Common myeloid progenitor, CD34-positive (primary cell): ENCODE data around the gene SH2D5.
A peak's percentile ranks its signal among the peaks of the same experiment; 100 is the strongest.

Experiments
- CTCF ChIA-PET: fragments of 350-600 bp; sonication (Branson Sonifier 250); formaldehyde crosslinking; loops from one replicate; lab custom pipeline; 2021; ENCODE audit warnings: antibody characterized with exemption; lab: Charles Lee
- POLR2A ChIA-PET: fragments of 350-600 bp; sonication (Branson Sonifier 250); formaldehyde crosslinking; loops from one replicate; lab custom pipeline; 2021; ENCODE audit warnings: antibody characterized with exemption; lab: Charles Lee
- DNase-seq, 3 donors: peaks; one replicate each; pipeline versions ENCODE4 v3.0.0 to v3.0.0-alpha.2; 2013
- H3K27ac ChIP-seq, 2 experiments: 1 replicate in 1 of 2; 2 replicates in 1 of 2; pipeline ENCODE4 v1.7.0; 2013; ENCODE audit warnings: inconsistent platforms in 2 of 2, low read length in 2 of 2, mild to moderate bottlenecking in 2 of 2, low read depth in 1 of 2, moderate library complexity in 1 of 2; ENCODE audit not compliant: severe bottlenecking in 2 of 2, insufficient read depth in 1 of 2, poor library complexity in 1 of 2
- H3K27me3 ChIP-seq, 5 experiments: replicated peaks in 2 of 5; 1 replicate in 3 of 5; 2 replicates in 2 of 5; pipeline versions ENCODE4 v1.6.1 to v1.7.0; 2013; ENCODE audit warnings: low read length in 4 of 5, mild to moderate bottlenecking in 2 of 5, moderate library complexity in 2 of 5, inconsistent platforms in 1 of 5; ENCODE audit not compliant: insufficient read depth in 5 of 5, control insufficient read depth in 4 of 5
- H3K36me3 ChIP-seq, 4 experiments: 1 replicate in 2 of 4; 2 replicates in 2 of 4; pipeline versions ENCODE4 v1.6.1 to v1.7.0; 2013; ENCODE audit warnings: low read length in 3 of 4, control low read depth in 1 of 4, mild to moderate bottlenecking in 1 of 4; ENCODE audit not compliant: control insufficient read depth in 4 of 4, insufficient read depth in 4 of 4
- H3K4me1 ChIP-seq, 4 experiments: 1 replicate in 3 of 4; 2 replicates in 1 of 4; pipeline versions ENCODE4 v1.6.1 to v1.7.1; 2013; ENCODE audit warnings: low read length in 3 of 4, mild to moderate bottlenecking in 3 of 4, control low read depth in 1 of 4, inconsistent platforms in 1 of 4, moderate library complexity in 1 of 4; ENCODE audit not compliant: control insufficient read depth in 4 of 4, insufficient read depth in 4 of 4; ENCODE audit errors: control extremely low read depth in 1 of 4
- H3K4me3 ChIP-seq, 7 experiments: 1 replicate in 4 of 7; 2 replicates in 3 of 7; pipeline versions ENCODE4 v1.5.1 to v1.7.0; 2013; ENCODE audit warnings: mild to moderate bottlenecking in 7 of 7, low read length in 6 of 7, moderate library complexity in 6 of 7, inconsistent platforms in 2 of 7, low read depth in 2 of 7, control low read depth in 1 of 7; ENCODE audit not compliant: insufficient read depth in 4 of 7, control insufficient read depth in 1 of 7; ENCODE audit errors: extremely low read depth in 1 of 7
- H3K9me3 ChIP-seq, 5 experiments: 1 replicate in 4 of 5; 2 replicates in 1 of 5; pipeline versions ENCODE4 v1.6.1 to v1.7.1; 2013; ENCODE audit warnings: low read length in 4 of 5, mild to moderate bottlenecking in 2 of 5, inconsistent platforms in 1 of 5, low read depth in 1 of 5, moderate library complexity in 1 of 5; ENCODE audit not compliant: control insufficient read depth in 4 of 5, insufficient read depth in 2 of 5; ENCODE audit errors: control extremely low read depth in 1 of 5
- WGBS: methylation state at CpG from one replicate; pipeline ENCODE4 v1.1.5; 2013; ENCODE audit not compliant: insufficient coverage; 5-methylcytosine and 5-hydroxymethylcytosine counted together

The SH2D5 gene

DNA sequence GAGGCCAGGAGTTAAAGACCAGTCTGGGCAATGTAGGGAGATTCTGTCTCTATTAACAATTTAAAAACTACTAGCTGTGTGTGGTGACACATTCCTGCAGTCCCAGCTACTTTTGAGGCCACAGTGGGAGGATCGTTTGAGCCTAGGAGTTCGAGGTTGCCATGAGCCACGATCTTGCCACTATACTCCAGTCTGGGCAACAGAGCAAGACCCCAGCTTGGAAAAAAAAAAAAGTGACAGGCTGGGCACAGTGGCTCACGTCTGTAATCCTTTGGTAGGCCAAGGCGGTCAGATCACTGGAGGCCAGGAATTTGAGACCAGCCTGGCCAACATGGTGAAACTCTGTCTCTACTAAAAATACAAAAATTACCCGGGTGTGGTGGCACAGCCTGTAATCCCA, 27.8 kb upstream of the SH2D5 start:
- Histone ChIP-seq H3K36me3 (peaks cover 20 to 90% (median 74%) of the 10 kb centered on the region in 4 experiments), H3K27me3 (no peaks in the 10 kb centered on the region), H3K4me3 (no peak overlapping the region), H3K4me1 (no peaks in the 10 kb centered on the region), H3K9me3 (no peaks in the 10 kb centered on the region), H3K27ac (no peak overlapping the region)
- 95% methylated on average over 6 of the region's 6 CpGs for WGBS
- ChIA-PET POLR2A (no interaction called here), CTCF (interaction anchor here (2.2 kb wide), 1 partner anchor 9 kb away, joined by 6 read pairs; no protein-coding TSS in a partner anchor)
- DNase-seq = no peak

DNA sequence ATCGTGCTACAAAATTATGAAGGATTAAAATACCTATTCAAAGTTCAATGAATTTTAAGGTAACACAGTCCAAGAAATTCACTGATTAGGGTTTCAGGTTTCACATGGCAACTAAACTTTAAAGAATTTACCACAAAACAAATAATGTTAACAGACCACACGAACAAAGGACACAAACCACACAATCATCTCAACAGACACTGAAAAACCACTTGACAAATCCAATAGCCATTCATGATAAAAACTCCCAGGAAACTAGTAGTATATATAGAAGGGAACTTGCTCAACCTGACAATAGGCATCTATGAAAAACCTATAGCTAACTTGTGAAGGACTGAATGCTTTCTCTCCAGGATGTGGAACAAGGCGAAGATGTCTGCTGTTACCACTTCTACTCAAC, 21.1 kb upstream of the SH2D5 start:
- Histone ChIP-seq H3K27ac (no peak overlapping the region), H3K4me1 (no peaks in the 10 kb centered on the region), H3K27me3 (no peaks in the 10 kb centered on the region), H3K9me3 (no peaks in the 10 kb centered on the region), H3K36me3 (peaks cover 19 to 73% (median 56%) of the 10 kb centered on the region in 4 experiments), H3K4me3 (no peak overlapping the region)
- ChIA-PET CTCF (no interaction called here), POLR2A (no interaction called here)
- no peak for DNase-seq
- 86% methylated on average over 1 of the region's 3 CpGs for WGBS

DNA sequence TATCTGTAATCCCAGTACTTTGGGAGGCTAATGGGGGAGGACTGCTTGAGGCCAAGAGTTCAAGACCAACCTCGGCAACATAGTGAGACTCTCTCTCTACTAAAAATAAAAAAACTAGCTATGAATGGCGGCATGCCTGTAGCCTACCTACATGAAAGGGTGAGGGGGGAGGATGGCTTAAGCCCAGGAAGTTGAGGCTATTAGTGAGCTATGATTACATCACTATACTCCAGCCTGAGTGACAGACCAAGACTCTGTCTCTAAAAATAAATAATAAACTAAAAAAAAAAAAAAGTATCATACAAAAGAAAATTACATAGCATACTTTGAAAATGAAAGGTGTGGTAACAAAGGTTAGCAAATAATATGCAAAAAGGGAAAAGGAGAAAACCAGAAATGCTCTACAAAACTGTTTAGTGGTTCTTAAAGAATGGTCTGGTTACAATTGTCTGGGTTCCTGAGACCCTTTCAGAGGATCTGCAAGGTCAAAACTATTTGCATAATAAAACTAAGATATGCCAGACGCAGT, 19.0 kb upstream of the SH2D5 start:
- no peaks in the 10 kb centered on the region for H3K27me3 ChIP-seq
- POLR2A ChIA-PET = interaction anchor here (0.7 kb wide), 1 partner anchor 36 kb away, joined by 5 read pairs; no protein-coding TSS in a partner anchor
- no peaks in the 10 kb centered on the region for H3K9me3 ChIP-seq
- no peak for DNase-seq
- H3K27ac ChIP-seq = no peak overlapping the region
- CTCF ChIA-PET = interaction anchor here (0.9 kb wide), 1 partner anchor 32 kb away, joined by 3 read pairs; no protein-coding TSS in a partner anchor
- H3K4me3 ChIP-seq = no peak overlapping the region
- H3K4me1 ChIP-seq = no peaks in the 10 kb centered on the region
- H3K36me3 ChIP-seq = peaks cover 26 to 77% (median 57%) of the 10 kb centered on the region in 4 experiments
- WGBS = 100% methylated on average over 1 of the region's 3 CpGs

DNA sequence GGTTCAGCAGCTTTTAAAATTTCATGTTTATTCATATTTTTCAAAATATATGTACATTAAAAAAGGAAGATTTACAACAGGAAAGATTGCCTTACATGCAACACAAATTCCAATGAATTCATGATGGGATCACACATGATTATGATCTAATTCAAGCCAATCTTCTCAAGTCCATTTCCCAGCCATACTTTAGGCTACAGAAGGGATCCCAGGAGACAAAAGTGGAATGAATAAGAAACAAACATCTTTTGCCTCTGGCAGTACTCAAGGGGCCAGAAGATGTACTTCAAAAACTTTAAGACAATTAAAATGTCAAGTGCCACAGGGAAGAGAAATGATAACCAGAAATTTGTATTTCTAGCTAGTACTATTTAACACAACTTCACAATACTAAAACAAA, 10.2 kb upstream of the SH2D5 start:
- Histone ChIP-seq H3K9me3 (no peaks in the 10 kb centered on the region), H3K4me1 (no peaks in the 10 kb centered on the region), H3K4me3 (no peak overlapping the region), H3K27ac (no peak overlapping the region), H3K27me3 (no peaks in the 10 kb centered on the region), H3K36me3 (peaks cover 50 to 87% (median 63%) of the 10 kb centered on the region in 4 experiments)
- ChIA-PET CTCF (interaction anchor here (0.6 kb wide), 1 partner anchor 958 kb away, joined by 3 read pairs; no protein-coding TSS in a partner anchor), POLR2A (no interaction called here)
- DNase-seq = no peak

- no peak for DNase-seq
- POLR2A ChIA-PET = no interaction called here
- no CpG with 5 or more reads among the region's 2 CpGs for WGBS
- Histone ChIP-seq H3K4me1 (no peaks in the 10 kb centered on the region), H3K4me3 (no peak overlapping the region), H3K27ac (no peak overlapping the region), H3K36me3 (peaks cover 36 to 71% (median 52%) of the 10 kb centered on the region in 4 experiments), H3K9me3 (no peaks in the 10 kb centered on the region), H3K27me3 (no peaks in the 10 kb centered on the region)
- CTCF ChIA-PET = no interaction called here
Observed at GRCh38 chr1:20740781-20741180, 8.3 kb upstream of the SH2D5 start.

DNA sequence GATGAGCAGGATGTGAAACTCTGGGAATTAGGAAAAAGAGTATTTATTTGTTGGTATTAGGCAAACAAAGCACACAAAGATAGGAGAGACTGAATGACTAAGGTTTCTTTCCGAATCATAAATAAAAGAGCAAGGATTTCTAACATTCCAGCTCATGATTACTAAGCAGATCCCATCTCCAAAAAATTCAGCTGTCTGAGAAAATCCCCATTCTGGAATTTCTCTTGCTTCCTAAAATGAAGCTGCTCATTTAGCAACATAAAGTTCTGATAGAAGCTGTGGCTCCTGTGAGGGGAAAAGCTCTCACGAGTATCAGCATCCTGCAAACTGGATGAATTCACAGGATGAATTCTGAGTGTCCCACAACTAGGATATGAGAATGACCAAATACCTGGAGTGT, 6.7 kb upstream of the SH2D5 start:
- Histone ChIP-seq H3K27ac (no peak overlapping the region), H3K27me3 (no peaks in the 10 kb centered on the region), H3K9me3 (no peaks in the 10 kb centered on the region), H3K36me3 (peaks cover 23 to 56% (median 40%) of the 10 kb centered on the region in 4 experiments), H3K4me1 (no peaks in the 10 kb centered on the region), H3K4me3 (no peak overlapping the region)
- CTCF ChIA-PET = interaction anchor here (1.1 kb wide), 1 partner anchor 53 kb away, joined by 3 read pairs; no protein-coding TSS in a partner anchor
- POLR2A ChIA-PET = no interaction called here
- WGBS = 100% methylated on average over 2 of the region's 2 CpGs
- DNase-seq = no peak

DNA sequence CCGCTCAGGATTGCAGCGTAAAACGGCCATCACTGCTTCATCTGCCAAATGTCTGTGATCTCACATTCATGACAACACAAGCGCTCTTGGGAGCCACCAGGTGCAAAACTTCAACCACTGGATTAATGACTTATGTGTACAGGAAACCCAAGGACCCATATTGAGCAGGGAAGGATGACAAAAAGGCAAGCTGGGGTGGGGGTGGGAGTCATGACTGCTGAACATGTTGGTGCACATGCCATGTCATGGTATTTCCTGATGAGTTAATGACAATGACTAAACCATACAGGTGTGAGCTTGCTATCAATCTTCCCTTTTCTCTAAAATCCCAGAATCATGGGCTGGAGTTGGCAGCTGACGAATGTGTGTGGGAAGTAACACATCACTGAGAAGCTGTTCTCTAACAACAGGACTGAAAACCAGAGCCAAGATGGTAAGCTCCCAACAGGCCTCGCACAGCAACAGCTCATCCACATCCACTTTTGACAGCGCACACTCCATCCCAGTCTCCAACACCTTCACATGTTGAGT, 3.1 kb upstream of the SH2D5 start:
- H3K27ac ChIP-seq = no peak overlapping the region
- POLR2A ChIA-PET = no interaction called here
- H3K9me3 ChIP-seq = no peaks in the 10 kb centered on the region
- peaks cover 11 to 31% (median 21%) of the 10 kb centered on the region in 4 experiments for H3K36me3 ChIP-seq
- H3K4me1 ChIP-seq = peaks cover 2 to 27% (median 20%) of the 10 kb centered on the region in 4 experiments
- peaks cover 0 to 20% (median 8%) of the 10 kb centered on the region in 5 experiments for H3K27me3 ChIP-seq
- no peak overlapping the region for H3K4me3 ChIP-seq
- CTCF ChIA-PET = interaction anchor here (0.7 kb wide), 1 partner anchor 37 kb away, joined by 3 read pairs; no protein-coding TSS in a partner anchor
- WGBS = 98% methylated on average over 6 of the region's 7 CpGs
- DNase-seq = peak in 1 of 3 donors; percentile 40
